ENCODE measurements around the gene NIF3L1.

GRCh38 chr2:200944467-200945394, 55.6 kb downstream of the NIF3L1 start:
- TF ChIP-seq EZH2 (IDR thresholded peaks at IDR 0.05; ENCODE audit: borderline replicate concordance) (no peak), CTCF (IDR thresholded peaks at IDR 0.05; ENCODE audit: poor library complexity) (no peak), EZH2phosphoT487 (IDR thresholded peaks at IDR 0.05; ENCODE audit: low read depth, severe bottlenecking, unreplicated experiment) (no peak)
